IMR-90 (cell line): ENCODE measurements around the gene DEPDC5. TPM values are rescaled to one million over a fixed set of nuclear protein-coding genes. Genes with fewer than 3 reads are reported as not detected.

ENCODE experiments used
- ATAC-seq: fragments of 200-7000 bp; cut with Tn5 transposase; 2 replicates; pipeline ENCODE4 v1.9.1; 2020; ENCODE audit warnings: low read depth, mild to moderate bottlenecking, moderate library complexity
- BruUV-seq: library from RNA; stranded (reverse); fragments of 400-500 nt; replicated peaks from 2 replicates; lab custom pipeline; 2021; lab: Mats Ljungman, UMichigan
- CTCF ChIA-PET: fragments of 300-600 bp; formaldehyde crosslinking; extraction: SDS; loops from one replicate; lab custom pipeline; 2021; ENCODE audit warnings: antibody characterized with exemption; lab: Yijun Ruan, JAX
- POLR2A ChIA-PET: fragments of 300-600 bp; sonication (Branson Sonifier 250); formaldehyde crosslinking; loops from one replicate; lab custom pipeline; 2022; ENCODE audit warnings: antibody characterized with exemption; ENCODE audit not compliant: unreplicated experiment; lab: Charles Lee
- DNase-seq: peaks from one replicate; pipeline ENCODE4 v3.0.0; 2013
- H2AFZ ChIP-seq: replicated peaks from 2 replicates; pipeline ENCODE3; 2013; ENCODE audit warnings: low read length, mild to moderate bottlenecking; ENCODE audit not compliant: poor library complexity
- H2AK5ac ChIP-seq: 2 replicates; pipeline ENCODE4 v1.6.1; 2013; ENCODE audit warnings: low read depth, low read length, inconsistent platforms
- H2AK9ac ChIP-seq: replicated peaks from 2 replicates; pipeline ENCODE3; 2013; ENCODE audit warnings: mild to moderate bottlenecking, low read depth, low read length, moderate library complexity; ENCODE audit not compliant: poor library complexity
- H2BK120ac ChIP-seq: 2 replicates; pipeline ENCODE4 v1.6.1; 2013; ENCODE audit warnings: low read depth, low read length, inconsistent platforms
- H2BK15ac ChIP-seq: 3 replicates; pipeline ENCODE4 v1.6.1; 2013; ENCODE audit warnings: low read depth, low read length, inconsistent platforms
- H2BK20ac ChIP-seq: 2 replicates; pipeline ENCODE4 v1.6.1; 2013; ENCODE audit warnings: low read depth, mild to moderate bottlenecking, inconsistent platforms, low read length, moderate library complexity
- H2BK5ac ChIP-seq: 2 replicates; pipeline ENCODE4 v1.6.1; 2013; ENCODE audit warnings: mild to moderate bottlenecking, low read depth, low read length, inconsistent platforms; ENCODE audit not compliant: poor library complexity, severe bottlenecking
- H3K14ac ChIP-seq: replicated peaks from 2 replicates; pipeline ENCODE4 v1.6.1; 2013; ENCODE audit warnings: low read depth, low read length, inconsistent platforms
- H3K18ac ChIP-seq: 2 replicates; pipeline ENCODE4 v1.6.1; 2013; ENCODE audit warnings: low read depth, low read length, control low read depth
- H3K23ac ChIP-seq: 2 replicates; pipeline ENCODE4 v1.6.1; 2013; ENCODE audit warnings: low read depth, low read length, inconsistent platforms
- H3K27ac ChIP-seq: 2 replicates; pipeline ENCODE4 v1.5.1; 2013; ENCODE audit warnings: mild to moderate bottlenecking, control low read depth, low read length; ENCODE audit not compliant: insufficient read depth
- H3K27me3 ChIP-seq: 2 replicates; pipeline ENCODE4 v1.6.1; 2013; ENCODE audit warnings: low read length; ENCODE audit not compliant: control insufficient read depth, insufficient read depth
- H3K36me3 ChIP-seq: 2 replicates; pipeline ENCODE4 v1.6.1; 2013; ENCODE audit warnings: low read length, mixed read lengths; ENCODE audit not compliant: control insufficient read depth, insufficient read depth
- H3K4ac ChIP-seq: 2 replicates; pipeline ENCODE4 v1.6.1; 2013; ENCODE audit warnings: low read depth, low read length, inconsistent platforms
- H3K4me1 ChIP-seq: 2 replicates; pipeline ENCODE4 v1.6.1; 2013; ENCODE audit warnings: low read length, mixed read lengths; ENCODE audit not compliant: control insufficient read depth, insufficient read depth
- H3K4me2 ChIP-seq: 2 replicates; pipeline ENCODE4 v1.6.1; 2013; ENCODE audit warnings: low read depth, mild to moderate bottlenecking, control low read depth, low read length, moderate library complexity
- H3K4me3 ChIP-seq: 2 replicates; pipeline ENCODE4 v1.5.1; 2013; ENCODE audit warnings: low read depth, mild to moderate bottlenecking, control low read depth, low read length, moderate library complexity; ENCODE audit not compliant: insufficient read depth
- H3K56ac ChIP-seq: 2 replicates; pipeline ENCODE4 v1.6.1; 2013; ENCODE audit warnings: low read length, inconsistent platforms; ENCODE audit not compliant: insufficient read depth; ENCODE audit errors: extremely low read depth
- H3K79me1 ChIP-seq, 2 experiments: 2 replicates each; pipeline ENCODE4 v1.6.1; 2013; ENCODE audit warnings: low read length in 2 of 2, inconsistent platforms in 1 of 2, low read depth in 1 of 2
- H3K9ac ChIP-seq: 2 replicates; pipeline ENCODE4 v1.6.1; 2013; ENCODE audit warnings: low read depth, low read length, control low read depth
- H3K9me1 ChIP-seq: 2 replicates; pipeline ENCODE4 v1.6.1; 2013; ENCODE audit warnings: low read length, inconsistent platforms; ENCODE audit not compliant: insufficient read depth
- H3K9me3 ChIP-seq: 2 replicates; pipeline ENCODE4 v1.6.1; 2013; ENCODE audit warnings: low read length; ENCODE audit not compliant: control insufficient read depth, insufficient read depth
- H4K20me1 ChIP-seq: 2 replicates; pipeline ENCODE4 v1.6.1; 2013; ENCODE audit warnings: low read length, inconsistent platforms; ENCODE audit not compliant: insufficient read depth
- H4K5ac ChIP-seq: 2 replicates; pipeline ENCODE4 v1.6.1; 2013; ENCODE audit warnings: mild to moderate bottlenecking, low read depth, low read length, control low read depth
- H4K8ac ChIP-seq, 2 experiments: 2 replicates each; pipeline ENCODE4 v1.6.1; 2013; ENCODE audit warnings: low read depth in 2 of 2, low read length in 2 of 2, control low read depth in 1 of 2, inconsistent platforms in 1 of 2
- H4K91ac ChIP-seq: 2 replicates; pipeline ENCODE4 v1.6.1; 2013; ENCODE audit warnings: low read depth, low read length, inconsistent platforms; ENCODE audit not compliant: insufficient read depth
- BHLHE40 ChIP-seq: fragments of 150-350 bp; IDR thresholded peaks from 2 replicates; pipeline ENCODE4 v1.6.1; 2016; ENCODE audit warnings: mild to moderate bottlenecking, low read depth, low read length
- CEBPB ChIP-seq: IDR thresholded peaks from 2 replicates; pipeline ENCODE4 v1.6.1; 2012; ENCODE audit warnings: low read depth, low read length, improper control_type of control experiment
- CHD1 ChIP-seq: IDR thresholded peaks from 2 replicates; pipeline ENCODE4 v1.6.1; 2012; ENCODE audit warnings: low read depth, low read length, improper control_type of control experiment
- FOS ChIP-seq: fragments of 150-350 bp; IDR thresholded peaks from 2 replicates; pipeline ENCODE4 v1.6.1; 2016; ENCODE audit warnings: low read depth, low read length
- MAFK ChIP-seq: IDR thresholded peaks from 2 replicates; pipeline ENCODE4 v1.6.1; 2012; ENCODE audit warnings: low read depth, low read length, improper control_type of control experiment
- MAZ ChIP-seq: IDR thresholded peaks from 2 replicates; pipeline ENCODE4 v1.6.1; 2012; ENCODE audit warnings: low read depth, mild to moderate bottlenecking, low read length, improper control_type of control experiment, moderate library complexity, borderline replicate concordance
- MXI1 ChIP-seq: IDR thresholded peaks from 2 replicates; pipeline ENCODE4 v1.6.1; 2012; ENCODE audit warnings: low read depth, mild to moderate bottlenecking, low read length, moderate library complexity, borderline replicate concordance
- NFE2L2 ChIP-seq: fragments of 150-350 bp; IDR thresholded peaks from 2 replicates; pipeline ENCODE4 v1.6.1; 2016; ENCODE audit warnings: low read depth, mild to moderate bottlenecking, low read length
- POLR2A ChIP-seq: IDR thresholded peaks from 2 replicates; pipeline ENCODE4 v1.6.1; 2012; ENCODE audit warnings: mild to moderate bottlenecking, low read depth, low read length
- RAD21 ChIP-seq: IDR thresholded peaks from 2 replicates; pipeline ENCODE4 v1.6.1; 2012; ENCODE audit warnings: low read length, improper control_type of control experiment
- RFX5 ChIP-seq: IDR thresholded peaks from 2 replicates; pipeline ENCODE4 v1.8.0; 2012; ENCODE audit warnings: low read depth, mild to moderate bottlenecking, low read length, moderate library complexity
- WGBS, 2 experiments: methylation state at CpG; one replicate each; pipeline versions ENCODE4 v1.1.5 to v1.1.7; 2013; ENCODE audit warnings: missing lambda C conversion rate in 2 of 2; ENCODE audit not compliant: insufficient read length in 1 of 2; ENCODE audit errors: extremely low coverage in 2 of 2; 5-methylcytosine and 5-hydroxymethylcytosine counted together
- dilution Hi-C: fragments of 300-500 bp; cut with HindIII; formaldehyde crosslinking; loops from one replicate; pipeline ENCODE4 v1.14.3; 2018; ENCODE audit warnings: low sequenced_read_pairs; ENCODE audit not compliant: unreplicated experiment
- in situ Hi-C: fragments of 300-500 bp; cut with MboI; formaldehyde crosslinking; loops from 3 replicates; pipeline ENCODE4 v1.14.3; 2019; ENCODE audit warnings: low sequenced_read_pairs, inconsistent platforms, mixed read lengths
- intact Hi-C: fragments of 100-400 bp; cut with micrococcal nuclease; formaldehyde crosslinking; loops from 2 replicates; pipeline ENCODE4 v1.10.0; 2022
- polyA plus RNA-seq, 3 experiments: library from polyadenylated mRNA; depleted of rRNA; stranded (reverse); fragments of >200 nt; gene quantifications; 2 replicates each; pipeline ENCODE4 v1.2.3, GENCODE V29; 2012; ENCODE audit warnings: low replicate concordance in 1 of 3
- total RNA-seq: library from RNA; depleted of rRNA; stranded (reverse); fragments of >200 nt; gene quantifications from 2 replicates; pipeline ENCODE4 v1.2.3, GENCODE V29; 2012
- TF ChIP-seq, protein P1 (sequence below): fragments of 150-350 bp; IDR thresholded peaks from 2 replicates; pipeline ENCODE4 v1.6.1; 2017; ENCODE audit warnings: mild to moderate bottlenecking, antibody characterized with exemption, low read length, low read depth
- TF ChIP-seq, protein P2 (sequence below): conservative IDR thresholded peaks from 2 replicates; pipeline ENCODE4 v1.5.1; 2012; ENCODE audit warnings: mild to moderate bottlenecking, low read depth, low read length, improper control_type of control experiment

Gene DEPDC5
- total and polyA plus RNA-seq, 2 of the 4 experiments (the other 2 are of a cell fraction), result 6.6 to 12.9 TPM

- H2AK5ac ChIP-seq, result no peak overlapping the region
- BruUV-seq, result no TSS peak
- H4K8ac ChIP-seq, result no peak overlapping the region
- H4K20me1 ChIP-seq, result no peaks in the 10 kb centered on the region
- no peak for TF ChIP-seq MAZ
- TF ChIP-seq CHD1, result no peak
- TF ChIP-seq MXI1, result no peak
- no peak for TF ChIP-seq FOS
- no peak for TF ChIP-seq BHLHE40
- TF ChIP-seq NFE2L2, result no peak
- TF ChIP-seq, protein P1, sequence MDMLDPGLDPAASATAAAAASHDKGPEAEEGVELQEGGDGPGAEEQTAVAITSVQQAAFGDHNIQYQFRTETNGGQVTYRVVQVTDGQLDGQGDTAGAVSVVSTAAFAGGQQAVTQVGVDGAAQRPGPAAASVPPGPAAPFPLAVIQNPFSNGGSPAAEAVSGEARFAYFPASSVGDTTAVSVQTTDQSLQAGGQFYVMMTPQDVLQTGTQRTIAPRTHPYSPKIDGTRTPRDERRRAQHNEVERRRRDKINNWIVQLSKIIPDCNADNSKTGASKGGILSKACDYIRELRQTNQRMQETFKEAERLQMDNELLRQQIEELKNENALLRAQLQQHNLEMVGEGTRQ, result no peak
- no peak for TF ChIP-seq RAD21
- TF ChIP-seq CEBPB, result no peak
- TF ChIP-seq POLR2A, result no peak
- no peak for TF ChIP-seq MAFK
- no peak for TF ChIP-seq RFX5
- TF ChIP-seq, protein P2, sequence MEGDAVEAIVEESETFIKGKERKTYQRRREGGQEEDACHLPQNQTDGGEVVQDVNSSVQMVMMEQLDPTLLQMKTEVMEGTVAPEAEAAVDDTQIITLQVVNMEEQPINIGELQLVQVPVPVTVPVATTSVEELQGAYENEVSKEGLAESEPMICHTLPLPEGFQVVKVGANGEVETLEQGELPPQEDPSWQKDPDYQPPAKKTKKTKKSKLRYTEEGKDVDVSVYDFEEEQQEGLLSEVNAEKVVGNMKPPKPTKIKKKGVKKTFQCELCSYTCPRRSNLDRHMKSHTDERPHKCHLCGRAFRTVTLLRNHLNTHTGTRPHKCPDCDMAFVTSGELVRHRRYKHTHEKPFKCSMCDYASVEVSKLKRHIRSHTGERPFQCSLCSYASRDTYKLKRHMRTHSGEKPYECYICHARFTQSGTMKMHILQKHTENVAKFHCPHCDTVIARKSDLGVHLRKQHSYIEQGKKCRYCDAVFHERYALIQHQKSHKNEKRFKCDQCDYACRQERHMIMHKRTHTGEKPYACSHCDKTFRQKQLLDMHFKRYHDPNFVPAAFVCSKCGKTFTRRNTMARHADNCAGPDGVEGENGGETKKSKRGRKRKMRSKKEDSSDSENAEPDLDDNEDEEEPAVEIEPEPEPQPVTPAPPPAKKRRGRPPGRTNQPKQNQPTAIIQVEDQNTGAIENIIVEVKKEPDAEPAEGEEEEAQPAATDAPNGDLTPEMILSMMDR, result no peak
- peaks cover 21% of the 10 kb centered on the region for H3K27me3 ChIP-seq
- H3K9ac ChIP-seq, result no peak overlapping the region
- no peak overlapping the region for H3K23ac ChIP-seq
- H3K4me3 ChIP-seq, result no peak overlapping the region
- no peaks in the 10 kb centered on the region for H3K9me3 ChIP-seq
- H2BK20ac ChIP-seq, result no peak overlapping the region
- H3K36me3 ChIP-seq, result no peaks in the 10 kb centered on the region
- dilution Hi-C loops, result no loop called here
- no peak overlapping the region for H3K27ac ChIP-seq
- in situ Hi-C loops, result no loop called here
- H2AK9ac ChIP-seq, result no peak overlapping the region
- ChIA-PET POLR2A (no interaction called here), CTCF (no interaction called here)
- no peak overlapping the region for H3K4me2 ChIP-seq
- no peak overlapping the region for H3K4ac ChIP-seq
- no peak overlapping the region for H2BK5ac ChIP-seq
- H2BK15ac ChIP-seq, result no peak overlapping the region
- DNase-seq (no peak), ATAC-seq (no peak)
- H2BK120ac ChIP-seq, result no peak overlapping the region
- H3K9me1 ChIP-seq, result 0 out of 2 replicates have a peak, but pooled peaks cover 6% of the 10 kb centered on the region
- no peak overlapping the region for H3K18ac ChIP-seq
- no peaks in the 10 kb centered on the region for H3K4me1 ChIP-seq
- intact Hi-C loops, result no loop called here
- H4K91ac ChIP-seq, result no peak overlapping the region
- no peak overlapping the region for H3K14ac ChIP-seq
- no peak overlapping the region for H4K5ac ChIP-seq
- no peak overlapping the region for H2AFZ ChIP-seq
- no CpG with 5 or more reads among the region's 1 CpG for WGBS, 2 experiments
- no peaks in the 10 kb centered on the region for H3K79me1 ChIP-seq
- no peak overlapping the region for H3K56ac ChIP-seq
Observed at GRCh38 chr22:31926024-31926423, 172.2 kb downstream of the DEPDC5 start.
